Activated CD4-positive, alpha-beta T cell treated with anti-CD3 and anti-CD28 coated beads, Interleukin-2, Interleukin-6, amounts not matched to agents 100 ng/mL and 50 ng/mL, durations not matched to agents 16 hours and 8 hours (primary cell): ENCODE data around the gene TBC1D10B.

Experiments used
- DNase-seq: peaks from one replicate; pipeline ENCODE4 v3.0.0-alpha.2; 2020

The TBC1D10B gene

DNA sequence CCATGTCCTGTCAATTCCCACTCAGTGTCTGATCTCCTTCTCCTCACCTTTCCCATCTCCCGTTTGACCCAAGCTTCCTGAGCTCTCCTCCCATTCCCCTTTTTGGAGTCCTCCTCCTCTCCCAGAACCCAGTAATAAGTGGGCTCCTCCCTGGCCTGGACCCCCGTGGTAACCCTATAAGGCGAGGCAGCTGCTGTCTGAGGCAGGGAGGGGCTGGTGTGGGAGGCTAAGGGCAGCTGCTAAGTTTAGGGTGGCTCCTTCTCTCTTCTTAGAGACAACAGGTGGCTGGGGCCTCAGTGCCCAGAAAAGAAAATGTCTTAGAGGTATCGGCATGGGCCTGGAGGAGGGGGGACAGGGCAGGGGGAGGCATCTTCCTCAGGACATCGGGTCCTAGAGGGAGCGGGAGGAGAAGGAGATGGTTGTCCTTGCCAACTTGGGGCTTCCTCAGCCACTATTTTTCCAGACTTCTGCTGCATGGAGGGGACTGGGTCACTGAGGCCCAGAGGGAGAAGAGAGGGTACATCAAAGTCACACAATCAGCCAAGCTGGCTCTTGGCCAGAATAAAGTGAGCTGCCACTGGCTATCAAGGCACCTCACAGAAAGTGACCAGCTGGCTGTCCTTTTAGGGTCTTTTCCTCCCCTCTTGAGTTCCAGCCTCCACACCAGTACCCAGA is 1.9 kb upstream of the TBC1D10B start:
- no peak for DNase-seq

DNA sequence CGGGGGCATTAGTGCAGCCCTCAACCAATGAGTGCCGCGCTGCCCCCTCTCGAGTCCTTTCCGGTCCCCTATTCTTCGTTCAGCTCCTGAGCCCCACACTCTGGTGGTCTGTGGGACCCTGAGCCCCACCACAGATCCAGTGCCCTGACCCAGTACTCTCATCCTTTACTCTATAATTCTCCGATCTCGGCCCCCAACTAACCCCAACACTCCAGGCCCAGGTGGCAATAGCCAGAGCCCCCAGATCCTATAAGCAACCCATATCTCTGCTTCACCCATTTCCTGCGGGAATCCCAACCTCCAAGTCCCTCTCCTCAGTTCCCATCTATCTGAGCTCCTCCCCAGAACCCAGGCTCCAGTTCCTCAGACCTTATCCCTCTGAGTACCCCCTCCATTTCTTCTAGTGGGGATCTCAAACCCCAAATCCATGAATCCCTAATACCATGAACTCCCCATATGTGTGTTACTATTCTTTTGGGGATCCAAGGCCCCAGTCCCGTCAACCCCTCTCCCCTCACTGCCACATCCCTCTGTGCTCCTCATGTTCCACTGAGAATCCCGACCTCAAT is 1.0 kb upstream of the TBC1D10B start:
- DNase-seq = no peak

GRCh38 chr16:30369938-30370455 is 297 bp downstream of the TBC1D10B start:
- no peak for DNase-seq

DNA sequence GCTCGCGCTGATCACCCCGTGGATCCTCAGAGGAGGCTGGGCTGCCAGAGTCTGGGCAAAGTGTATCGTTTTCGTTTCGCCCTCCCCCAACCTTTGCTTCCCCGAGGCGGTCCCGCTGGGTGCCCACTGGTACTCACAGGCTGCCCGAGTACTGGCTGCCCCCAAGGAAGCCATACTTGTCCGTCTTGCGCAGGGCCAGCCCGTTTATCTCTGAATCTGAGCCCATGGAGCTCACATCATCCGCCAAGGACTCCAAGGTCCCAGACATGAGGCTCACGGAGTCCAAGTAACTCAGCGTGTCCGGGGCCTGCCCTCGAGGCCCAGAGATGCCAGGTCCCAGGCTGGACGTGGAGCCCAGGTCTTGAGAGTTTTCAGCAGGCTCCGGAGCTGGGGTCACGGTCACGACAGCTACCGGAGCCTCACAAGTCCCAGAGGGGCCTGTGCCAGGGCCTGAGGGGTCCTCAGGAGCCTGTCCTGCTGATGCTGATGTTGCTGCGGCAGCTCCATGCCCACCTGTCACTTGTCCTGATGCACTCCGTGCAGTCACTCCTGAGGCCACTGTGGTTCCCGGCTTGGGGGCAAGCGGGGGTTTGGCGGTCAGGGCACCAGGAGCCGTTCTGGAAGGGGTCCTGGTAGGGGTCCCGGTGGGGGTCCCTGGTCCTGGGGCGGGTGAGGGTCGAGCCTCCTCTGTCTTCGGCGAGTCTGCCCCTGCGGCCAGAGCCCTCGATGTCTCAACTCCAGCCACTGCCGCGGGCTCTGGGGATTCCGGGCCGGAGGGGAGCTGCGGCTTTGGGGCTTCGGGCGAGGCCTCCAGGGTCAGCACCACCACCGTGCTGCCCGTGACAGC is 980 bp downstream of the TBC1D10B start:
- DNase-seq = no peak

GRCh38 chr16:30368792-30369090 is 1.6 kb downstream of the TBC1D10B start:
- no peak for DNase-seq

DNA sequence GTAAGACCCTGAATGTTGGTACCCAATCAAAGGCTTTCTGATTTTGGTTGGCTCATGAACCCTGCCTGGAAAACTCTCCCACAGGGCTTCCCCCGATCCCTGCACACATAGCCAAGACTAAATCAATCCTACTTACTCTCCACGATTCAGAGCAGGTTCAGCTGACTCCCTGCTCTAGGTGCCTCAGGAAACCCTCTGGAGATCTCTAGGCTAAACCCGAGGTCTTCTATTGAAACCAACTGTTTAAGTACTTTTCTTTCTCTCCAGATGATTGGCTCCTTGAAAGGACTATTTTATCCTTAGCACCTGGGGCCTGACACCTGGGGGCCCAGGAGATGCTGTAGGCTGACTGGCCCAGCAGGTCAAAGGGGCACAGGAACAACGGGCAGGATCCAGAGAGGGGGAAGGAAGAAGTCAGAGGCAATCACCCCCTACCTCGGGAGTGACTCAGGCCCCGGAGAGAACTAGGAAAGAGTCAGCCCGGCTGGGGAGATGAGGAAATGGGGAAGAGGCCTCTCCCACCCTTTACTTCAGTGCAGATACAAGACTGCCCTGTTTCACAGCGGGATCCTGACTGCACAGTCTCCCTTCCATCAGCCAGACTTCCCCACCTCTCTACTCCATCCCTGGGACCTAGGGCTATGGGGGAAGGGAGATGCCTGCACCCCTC is 2.0 kb downstream of the TBC1D10B start:
- no peak for DNase-seq

- DNase-seq = no peak
These were observed 2.8 kb downstream of the TBC1D10B start for GRCh38 chr16:30367349-30368009.

GRCh38 chr16:30366511-30366910 is 3.8 kb downstream of the TBC1D10B start:
- DNase-seq = no peak

GRCh38 chr16:30365200-30365599 is 5.1 kb downstream of the TBC1D10B start:
- no peak for DNase-seq

GRCh38 chr16:30361180-30361579 is 9.1 kb downstream of the TBC1D10B start:
- DNase-seq = no peak

DNA sequence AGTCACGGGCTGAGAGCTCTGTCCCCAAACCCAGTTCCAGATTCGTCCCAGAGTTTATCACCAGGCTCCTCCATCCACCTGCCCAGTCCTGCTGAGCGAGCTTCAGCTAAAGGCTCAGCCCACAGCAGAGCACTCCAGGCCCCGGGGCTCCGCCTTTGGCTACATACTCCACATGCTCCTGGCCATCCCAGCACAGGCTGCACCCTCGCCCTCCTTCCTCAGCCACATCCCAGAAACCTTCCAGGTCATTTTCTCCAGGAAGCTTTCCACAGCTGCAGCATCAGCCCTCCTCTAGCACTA is 10.5 kb downstream of the TBC1D10B start:
- DNase-seq = no peak

DNA sequence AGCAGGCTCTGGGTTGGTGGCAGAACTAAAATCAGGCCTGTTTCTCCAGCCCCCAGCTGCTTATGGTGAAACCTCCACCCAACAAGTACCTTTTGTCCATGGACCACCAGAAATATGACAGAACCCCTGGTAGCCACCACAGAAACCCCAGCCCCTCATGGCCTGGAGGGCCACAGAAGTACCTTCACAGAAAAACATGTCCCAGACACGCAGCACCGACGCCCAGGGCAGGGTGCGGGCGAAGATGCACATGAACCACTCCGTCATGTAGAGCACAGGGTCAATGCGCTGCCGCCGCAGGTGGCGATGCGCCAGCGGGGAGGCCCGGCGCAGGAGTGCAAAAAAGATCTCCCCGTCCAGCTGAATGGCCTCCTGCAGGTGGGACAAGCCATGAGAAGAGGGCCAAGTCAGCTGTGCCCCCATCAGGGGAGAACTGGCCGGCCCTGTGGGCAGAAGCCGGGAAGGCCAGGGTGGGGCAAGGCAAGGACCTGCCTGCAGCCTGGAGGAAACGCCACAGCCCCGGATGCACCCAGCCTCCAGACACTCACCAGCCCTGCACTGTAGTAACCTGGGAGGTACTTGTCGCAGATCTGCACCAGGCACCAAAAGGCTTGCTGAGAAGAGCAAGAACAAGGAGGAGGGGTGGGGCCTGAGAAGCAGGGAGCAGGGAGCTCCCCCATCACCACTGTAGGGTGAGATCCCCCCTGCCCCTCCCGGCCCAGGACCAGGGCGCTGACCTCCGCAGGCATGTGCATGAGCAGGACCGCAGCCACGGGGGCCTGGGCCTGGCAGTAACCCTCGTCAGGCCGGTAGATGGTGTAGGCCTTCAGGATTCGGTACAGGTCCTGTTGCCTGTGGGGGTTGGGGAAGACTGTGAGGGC is 11.1 kb downstream of the TBC1D10B start:
- no peak for DNase-seq

GRCh38 chr16:30358577-30358936 is 11.7 kb downstream of the TBC1D10B start:
- no peak for DNase-seq

GRCh38 chr16:30357715-30358576 is 12.3 kb downstream of the TBC1D10B start:
- DNase-seq = no peak

DNA sequence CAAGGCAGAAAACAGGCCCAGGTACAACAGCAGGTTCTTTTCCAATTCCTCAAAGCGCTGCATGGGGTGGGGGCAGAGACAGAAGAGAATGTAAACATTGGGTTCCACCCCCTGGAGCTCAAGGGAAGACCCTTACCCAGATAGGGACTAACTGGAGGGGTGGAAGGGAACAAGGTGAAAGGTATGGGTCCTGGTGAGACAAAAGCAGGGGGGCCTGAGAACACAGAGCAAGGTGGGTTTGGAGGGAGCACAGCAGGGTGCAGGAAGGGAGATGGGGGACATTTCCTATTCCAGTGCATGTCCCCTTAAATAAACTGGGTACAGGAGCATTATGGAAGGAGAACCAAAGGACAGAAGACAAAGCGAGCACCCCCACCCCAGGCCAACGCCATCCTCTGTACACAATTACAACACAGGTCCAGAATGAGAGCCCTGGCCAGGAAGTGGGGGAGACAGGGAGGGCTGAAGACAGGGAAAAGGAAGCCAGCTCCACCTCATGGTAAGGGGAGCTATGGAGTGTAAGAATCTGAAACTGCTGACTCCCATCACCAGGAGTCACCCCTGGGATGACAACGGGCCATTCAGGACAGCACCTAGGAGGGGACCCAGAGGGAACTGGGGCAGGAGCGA is 13.1 kb downstream of the TBC1D10B start:
- DNase-seq = no peak

DNA sequence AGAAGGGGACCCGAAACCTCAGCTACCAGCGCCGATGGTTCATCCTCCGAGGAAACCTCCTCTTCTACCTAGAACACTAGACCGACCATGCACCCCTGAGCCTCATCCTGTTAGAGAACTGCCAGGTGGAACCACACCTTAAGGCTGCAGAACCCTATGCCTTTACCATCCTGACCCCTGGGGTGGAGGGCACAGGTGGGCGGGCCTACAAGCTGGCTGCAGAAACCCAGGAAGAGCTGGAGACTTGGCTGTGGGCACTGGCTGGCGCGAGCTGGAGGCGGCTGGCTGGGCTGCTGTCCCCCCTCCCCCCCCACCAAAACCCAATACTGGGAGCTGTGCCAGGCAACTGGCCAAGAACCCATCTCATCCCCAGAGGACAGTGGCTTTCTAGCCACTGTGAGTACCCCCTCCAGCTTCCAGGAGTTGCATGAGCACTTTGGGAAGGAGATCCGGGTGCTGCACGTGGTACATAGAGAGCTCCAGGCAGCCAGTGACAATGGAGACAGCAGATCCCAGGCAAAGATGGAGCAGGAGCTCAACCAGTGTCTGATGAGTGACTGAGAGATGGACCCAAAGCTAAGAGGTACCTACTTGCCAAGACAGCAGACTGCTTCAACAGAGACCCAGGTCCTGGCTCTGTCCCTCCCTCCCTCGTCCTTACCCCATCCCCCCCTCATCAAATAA is 13.8 kb downstream of the TBC1D10B start:
- DNase-seq = no peak

DNA sequence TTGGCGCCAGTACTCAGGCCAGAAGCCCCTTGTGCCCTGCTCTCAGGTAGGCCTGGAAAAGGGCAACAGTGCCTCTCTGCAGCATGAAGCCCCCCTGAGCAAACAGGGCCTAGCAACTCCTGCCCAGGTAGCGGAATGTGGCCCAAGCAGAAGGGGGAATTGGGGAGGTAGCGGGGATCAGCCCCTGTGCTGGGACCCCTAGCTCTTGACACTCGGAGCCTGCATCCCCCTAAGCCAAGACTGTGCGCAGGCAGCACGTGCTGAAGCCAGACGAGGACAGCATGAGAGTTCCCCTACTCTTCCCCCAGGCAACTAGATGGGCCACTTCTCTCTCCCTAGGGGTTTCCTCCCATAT is 14.4 kb downstream of the TBC1D10B start:
- no peak for DNase-seq

GRCh38 chr16:30355144-30355953 is 14.9 kb downstream of the TBC1D10B start, which contains the start of gene CD2BP2:
Gene CD2BP2 (minus strand): TSS chr16:30355308. CDS start chr16:30354681, 627 bp downstream.
- peak; percentile 96 for DNase-seq
